Sigmoid colon (tissue), 7 donors: ENCODE measurements around the gene PHTF2. TPM values are rescaled to one million over a fixed set of nuclear protein-coding genes. Genes with fewer than 3 reads are reported as not detected.

Experiments
- DNase-seq: peaks from one replicate; pipeline ENCODE4 v3.0.0-alpha.2; 2019
- H3K27ac ChIP-seq, 4 donors: fragments of 200-600 bp; sonication (generic); one replicate each; pipeline ENCODE4 v1.5.1; 2016 to 2019; ENCODE audit warnings: mild to moderate bottlenecking in 1 of 4
- H3K27me3 ChIP-seq, 3 donors: fragments of 200-600 bp; sonication (generic); one replicate each; pipeline ENCODE4 v1.5.1; 2019; ENCODE audit warnings: mild to moderate bottlenecking in 1 of 3
- H3K36me3 ChIP-seq, 4 donors: fragments of 200-600 bp; sonication (generic); one replicate each; pipeline ENCODE4 v1.5.1; 2016 to 2019
- H3K4me1 ChIP-seq, 4 donors: fragments of 200-600 bp; sonication (generic); one replicate each; pipeline ENCODE4 v1.5.1; 2017 to 2019
- H3K4me3 ChIP-seq, 4 donors: fragments of 200-600 bp; sonication (generic); one replicate each; pipeline ENCODE4 v1.5.1; 2017 to 2019; ENCODE audit warnings: mild to moderate bottlenecking in 2 of 4, moderate library complexity in 1 of 4
- H3K9me3 ChIP-seq, 4 donors: fragments of 200-600 bp in 3 of 4; sonication (generic) in 3 of 4; one replicate each; pipeline versions ENCODE4 v1.5.1 to v1.6.1; 2013 to 2019
- EP300 ChIP-seq, 4 donors: sonication (generic); formaldehyde crosslinking; IDR thresholded peaks; one replicate each; pipeline ENCODE4 v1.6.1; 2017; ENCODE audit warnings: antibody characterized with exemption in 4 of 4
- POLR2A ChIP-seq, 2 donors: fragments of 450-650 bp; IDR thresholded peaks; one replicate each; pipeline ENCODE4 v1.6.1; 2016; ENCODE audit warnings: antibody characterized with exemption in 2 of 2, mild to moderate bottlenecking in 2 of 2, moderate library complexity in 2 of 2
- POLR2AphosphoS5 ChIP-seq, 4 donors: sonication (generic); formaldehyde crosslinking; IDR thresholded peaks; one replicate each; pipeline ENCODE4 v1.6.1; 2017; ENCODE audit warnings: antibody characterized with exemption in 4 of 4
- WGBS, 2 donors: extraction: QIAGEN DNeasy Blood & Tissue Kit; methylation state at CpG; one replicate each; pipeline ENCODE4 v1.1.7; 2013; 5-methylcytosine and 5-hydroxymethylcytosine counted together
- intact Hi-C: fragments of 100-400 bp; cut with DNase I; formaldehyde crosslinking; loops from one replicate; pipeline ENCODE4 v1.15.1; 2023
- polyA plus RNA-seq, 3 donors: library from polyadenylated mRNA; stranded (reverse); fragments of 200-250 nt; gene quantifications; one replicate each; pipeline ENCODE4 v1.2.3, GENCODE V29; 2013
- total RNA-seq, 4 donors: library from RNA; depleted of rRNA; stranded (reverse); fragments of >200 nt; gene quantifications; one replicate each; pipeline ENCODE4 v1.1.0, GENCODE V29; 2016
- TF ChIP-seq, protein P1 (sequence below), 4 experiments: fragments of 450-650 bp in 3 of 4; fragments of 200-600 bp in 1 of 4; IDR thresholded peaks; one replicate each; pipeline ENCODE4 v1.5.1; 2016 to 2019; ENCODE audit warnings: antibody characterized with exemption in 4 of 4, mild to moderate bottlenecking in 3 of 4, moderate library complexity in 2 of 4
- donor health status: healthy with polysubstance abuse.
- donor health status: Bipolar disorder and iron deficiency.
- donor health status: healthy.

PHTF2 gene
- total and polyA plus RNA-seq, 7 donors: 2.3 to 19.3 (median 17.4) TPM

DNA sequence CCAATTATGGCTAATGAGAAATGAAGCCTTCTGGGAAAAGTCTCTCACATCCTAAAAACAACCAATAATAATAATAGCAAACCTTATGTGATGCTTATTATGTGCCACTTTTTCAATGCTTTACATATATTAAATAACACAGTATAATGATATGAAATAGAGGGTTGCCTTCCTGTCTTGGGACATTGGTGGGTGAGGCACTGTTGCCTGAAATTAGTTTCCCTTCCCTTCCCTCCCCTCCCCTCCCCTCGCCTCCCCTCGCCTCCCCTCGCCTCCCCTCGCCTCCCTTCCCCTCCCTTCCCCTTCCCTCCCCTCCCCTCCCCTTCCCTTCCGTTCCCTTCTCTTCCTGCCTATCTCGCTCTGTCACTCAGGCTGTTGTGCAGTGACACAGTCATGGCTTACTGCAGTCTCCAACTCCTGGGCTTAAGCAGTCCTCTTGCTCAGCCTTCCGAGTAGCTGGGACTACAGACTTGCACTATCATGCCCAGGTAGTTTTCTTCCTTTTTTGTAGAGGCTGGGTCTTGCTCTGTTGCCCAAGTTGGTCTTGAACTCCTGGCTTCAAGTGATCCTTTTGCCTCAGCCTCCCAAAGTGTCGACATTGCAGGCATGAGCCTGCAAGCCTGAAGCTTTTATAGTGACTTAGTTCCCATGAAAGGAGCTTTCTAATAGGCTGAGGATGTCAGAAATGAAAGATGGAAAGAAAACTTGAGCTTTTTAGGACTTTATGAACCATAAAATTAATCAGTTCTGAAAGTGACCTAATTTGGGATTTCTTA lies 47.9 kb downstream of the PHTF2 start:
- H3K4me3 ChIP-seq: no peak overlapping the region
- H3K9me3 ChIP-seq: no peaks in the 10 kb centered on the region
- intact Hi-C loops: no loop called here
- H3K27me3 ChIP-seq: no peaks in the 10 kb centered on the region
- H3K27ac ChIP-seq: no peak overlapping the region
- H3K4me1 ChIP-seq: no peaks in the 10 kb centered on the region
- H3K36me3 ChIP-seq: no peaks in the 10 kb centered on the region
- TF ChIP-seq POLR2A (IDR thresholded peaks at IDR 0.05) (no peak), EP300 (IDR thresholded peaks at IDR 0.05) (no peak), POLR2AphosphoS5 (IDR thresholded peaks at IDR 0.05) (no peak)
- TF ChIP-seq, protein P1, sequence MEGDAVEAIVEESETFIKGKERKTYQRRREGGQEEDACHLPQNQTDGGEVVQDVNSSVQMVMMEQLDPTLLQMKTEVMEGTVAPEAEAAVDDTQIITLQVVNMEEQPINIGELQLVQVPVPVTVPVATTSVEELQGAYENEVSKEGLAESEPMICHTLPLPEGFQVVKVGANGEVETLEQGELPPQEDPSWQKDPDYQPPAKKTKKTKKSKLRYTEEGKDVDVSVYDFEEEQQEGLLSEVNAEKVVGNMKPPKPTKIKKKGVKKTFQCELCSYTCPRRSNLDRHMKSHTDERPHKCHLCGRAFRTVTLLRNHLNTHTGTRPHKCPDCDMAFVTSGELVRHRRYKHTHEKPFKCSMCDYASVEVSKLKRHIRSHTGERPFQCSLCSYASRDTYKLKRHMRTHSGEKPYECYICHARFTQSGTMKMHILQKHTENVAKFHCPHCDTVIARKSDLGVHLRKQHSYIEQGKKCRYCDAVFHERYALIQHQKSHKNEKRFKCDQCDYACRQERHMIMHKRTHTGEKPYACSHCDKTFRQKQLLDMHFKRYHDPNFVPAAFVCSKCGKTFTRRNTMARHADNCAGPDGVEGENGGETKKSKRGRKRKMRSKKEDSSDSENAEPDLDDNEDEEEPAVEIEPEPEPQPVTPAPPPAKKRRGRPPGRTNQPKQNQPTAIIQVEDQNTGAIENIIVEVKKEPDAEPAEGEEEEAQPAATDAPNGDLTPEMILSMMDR (IDR thresholded peaks at IDR 0.05): no peak
- no peak for DNase-seq
- 83 to 91% methylated on average over 6 to 8 of the region's 8 CpGs for WGBS, 2 donors

DNA sequence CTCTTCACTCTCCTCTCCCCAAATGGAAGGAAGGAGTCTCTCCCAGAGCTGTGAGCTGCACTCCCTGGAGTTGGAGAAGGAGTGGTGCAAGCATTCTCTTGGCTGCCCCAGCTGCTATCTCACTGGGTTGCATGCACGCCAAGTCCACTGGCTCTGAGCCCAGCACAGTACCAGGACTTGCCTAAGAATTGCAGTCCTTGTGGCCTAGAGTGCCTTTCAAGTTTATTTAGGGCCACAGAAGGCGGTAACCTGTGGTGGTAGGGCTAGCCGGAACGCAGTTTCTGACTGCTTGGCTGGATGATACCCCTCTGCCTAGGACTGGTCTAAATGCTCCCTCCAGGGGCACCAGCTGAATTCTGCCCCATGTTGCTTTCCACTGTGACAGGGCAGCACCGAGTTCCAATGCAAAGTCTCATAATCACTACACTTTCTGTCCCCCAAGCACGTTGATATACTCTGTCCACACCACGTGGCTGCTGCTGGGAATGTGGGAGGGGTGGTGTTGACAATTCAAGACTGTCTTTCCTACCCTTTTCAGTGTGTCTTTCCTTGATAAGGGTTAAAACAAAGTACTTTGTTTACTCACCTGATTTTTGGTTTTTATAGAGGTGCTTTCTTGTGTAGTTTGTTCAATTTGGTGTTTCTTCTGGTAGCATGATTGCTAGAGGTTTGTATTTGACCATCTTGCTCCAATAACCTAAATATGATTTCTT lies 57.0 kb downstream of the PHTF2 start:
- intact Hi-C loops: no loop called here
- H3K27ac ChIP-seq: no peak overlapping the region
- H3K4me3 ChIP-seq: no peak overlapping the region
- 85 to 91% methylated on average over 7 of the region's 7 CpGs for WGBS, 2 donors
- TF ChIP-seq EP300 (IDR thresholded peaks at IDR 0.05) (no peak), POLR2AphosphoS5 (IDR thresholded peaks at IDR 0.05) (no peak), POLR2A (IDR thresholded peaks at IDR 0.05) (no peak)
- TF ChIP-seq, protein P1 (IDR thresholded peaks at IDR 0.05): no peak
- peaks cover 0 to 3% (median 0%) of the 10 kb centered on the region in 4 donors for H3K4me1 ChIP-seq
- H3K36me3 ChIP-seq: no peaks in the 10 kb centered on the region
- no peaks in the 10 kb centered on the region for H3K27me3 ChIP-seq
- H3K9me3 ChIP-seq: no peaks in the 10 kb centered on the region
- no peak for DNase-seq

DNA sequence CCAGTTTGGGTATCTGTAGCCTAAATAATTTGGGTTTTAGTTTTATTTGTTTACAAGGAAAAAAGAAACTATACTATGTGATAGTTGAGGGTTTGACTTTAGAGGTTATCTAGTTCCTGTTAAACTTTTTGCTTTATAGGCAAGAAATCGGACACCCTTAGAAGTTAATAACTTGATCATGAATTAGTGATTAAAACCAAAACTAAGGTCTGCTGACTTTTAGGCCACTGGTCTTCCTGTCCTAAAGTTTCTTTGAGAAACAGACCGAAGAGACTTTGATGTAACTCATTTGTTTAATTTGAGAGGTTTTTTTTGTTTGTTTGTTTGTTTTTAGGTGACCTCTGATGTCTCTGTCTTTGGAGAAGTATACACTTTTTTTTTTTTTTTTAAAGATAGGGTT lies 59.7 kb downstream of the PHTF2 start:
- DNase-seq: no peak
- intact Hi-C loops: no loop called here
- no peaks in the 10 kb centered on the region for H3K36me3 ChIP-seq
- H3K27ac ChIP-seq: no peak overlapping the region
- peaks cover 0 to 11% (median 0%) of the 10 kb centered on the region in 4 donors for H3K4me1 ChIP-seq
- no peak for TF ChIP-seq POLR2AphosphoS5 (IDR thresholded peaks at IDR 0.05)
- TF ChIP-seq EP300 (IDR thresholded peaks at IDR 0.05): no peak
- TF ChIP-seq, protein P1 (IDR thresholded peaks at IDR 0.05): no peak
- TF ChIP-seq POLR2A (IDR thresholded peaks at IDR 0.05): no peak
- H3K4me3 ChIP-seq: no peak overlapping the region
- 70 to 77% methylated on average over 2 of the region's 2 CpGs for WGBS, 2 donors
- H3K9me3 ChIP-seq: no peaks in the 10 kb centered on the region
- H3K27me3 ChIP-seq: no peaks in the 10 kb centered on the region

DNA sequence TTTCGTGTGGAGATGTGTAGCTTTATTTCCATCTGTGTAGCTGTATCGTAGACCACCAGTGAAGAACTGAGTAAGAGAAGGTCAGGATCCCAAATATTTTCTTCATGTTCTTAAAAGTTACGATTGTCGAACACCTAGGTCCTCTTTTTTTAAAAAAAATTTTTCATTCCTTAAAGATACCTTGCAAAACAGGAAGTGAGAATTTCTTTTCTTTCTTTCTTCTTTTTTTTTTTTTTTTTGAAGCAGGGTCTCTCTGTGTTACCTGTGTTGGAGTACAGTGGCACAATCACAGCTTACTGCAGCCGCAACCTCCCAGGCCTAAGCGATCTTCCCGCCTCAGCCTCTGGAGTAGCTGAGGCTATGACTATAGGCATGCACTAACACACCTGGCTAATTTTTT lies 60.8 kb downstream of the PHTF2 start:
- WGBS, 2 donors: 88 to 96% methylated on average over 7 of the region's 7 CpGs
- Histone ChIP-seq H3K27ac (no peak overlapping the region), H3K4me1 (peaks cover 0 to 11% (median 0%) of the 10 kb centered on the region in 4 donors), H3K9me3 (no peaks in the 10 kb centered on the region), H3K4me3 (no peak overlapping the region), H3K36me3 (no peaks in the 10 kb centered on the region), H3K27me3 (no peaks in the 10 kb centered on the region)
- no peak for DNase-seq
- intact Hi-C loops: no loop called here
- TF ChIP-seq POLR2AphosphoS5 (IDR thresholded peaks at IDR 0.05): no peak

DNA sequence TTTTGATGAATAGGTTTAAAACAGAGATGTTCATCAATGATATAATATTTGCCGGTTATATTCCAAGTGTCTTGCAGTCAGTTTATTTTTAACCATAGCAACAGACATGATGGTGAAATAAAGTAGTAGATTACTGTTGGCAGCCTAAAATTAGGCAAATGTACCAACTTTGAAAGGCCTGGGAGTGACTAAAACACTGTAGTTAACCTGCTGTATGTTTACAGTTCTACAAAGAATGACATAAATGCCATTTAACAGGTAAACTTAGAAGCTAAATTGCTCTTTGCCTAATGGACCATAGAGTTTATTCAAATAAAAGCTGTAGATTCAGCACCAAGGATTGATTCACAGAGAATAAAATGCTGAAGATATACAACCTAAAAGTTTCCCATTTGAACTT lies 64.1 kb downstream of the PHTF2 start:
- no peak overlapping the region for H3K4me3 ChIP-seq
- intact Hi-C loops: no loop called here
- H3K4me1 ChIP-seq: peaks cover 0 to 24% (median 15%) of the 10 kb centered on the region in 4 donors
- no peaks in the 10 kb centered on the region for H3K27me3 ChIP-seq
- H3K36me3 ChIP-seq: no peaks in the 10 kb centered on the region
- 61 to 72% methylated on average over 1 of the region's 1 CpG for WGBS, 2 donors
- no peaks in the 10 kb centered on the region for H3K9me3 ChIP-seq
- TF ChIP-seq POLR2A (IDR thresholded peaks at IDR 0.05) (no peak), POLR2AphosphoS5 (IDR thresholded peaks at IDR 0.05) (no peak), EP300 (IDR thresholded peaks at IDR 0.05) (no peak)
- DNase-seq: no peak
- H3K27ac ChIP-seq: no peak overlapping the region
